GM12865 (cell line): ENCODE data around the gene PRKCE.

Source experiments
- DNase-seq: peaks from one replicate; pipeline ENCODE4 v3.0.0; 2010; ENCODE audit warnings: low read depth
- H3K4me3 ChIP-seq: 2 replicates; pipeline ENCODE4 v1.5.1; 2011; ENCODE audit warnings: mild to moderate bottlenecking, low read depth, low read length, control low read depth
- CTCF ChIP-seq: IDR thresholded peaks from 2 replicates; pipeline ENCODE4 v1.5.1; 2011; ENCODE audit warnings: low read length, control low read depth, low read depth, inconsistent platforms; ENCODE audit not compliant: insufficient read depth; ENCODE audit errors: missing control alignments

PRKCE gene

DNA sequence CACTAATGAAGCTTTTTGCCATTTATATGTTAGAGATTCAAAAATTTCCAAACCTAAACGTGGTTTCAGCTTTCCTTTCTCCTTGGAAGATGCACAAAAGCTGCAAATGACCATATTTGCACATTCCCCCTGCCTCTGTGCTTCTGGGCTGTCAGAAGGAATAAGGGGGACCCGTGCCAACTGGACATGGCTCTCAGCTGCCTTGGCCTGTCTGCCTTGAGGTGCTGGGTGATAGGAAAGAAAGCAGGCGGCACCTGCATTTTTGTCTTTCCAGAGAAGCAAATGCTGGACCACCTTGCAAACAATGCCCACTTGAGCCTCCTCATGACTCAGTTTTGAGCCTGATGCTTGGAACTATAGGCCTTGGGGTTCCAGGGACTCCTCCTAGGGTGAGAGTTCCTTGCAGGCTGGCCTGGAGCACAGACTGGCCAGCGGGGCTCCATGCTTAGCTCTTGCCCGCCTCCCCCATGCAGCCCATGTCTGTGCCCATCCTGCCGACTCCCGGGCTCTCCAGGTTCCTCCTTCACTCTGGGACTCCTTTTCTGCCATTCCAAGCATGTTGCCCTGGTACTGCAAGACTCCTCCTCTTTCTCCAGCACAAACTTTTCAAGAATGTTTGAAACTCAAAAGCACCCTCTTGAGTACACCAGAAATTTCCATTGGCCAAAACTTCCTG is 536.7 kb downstream of the PRKCE start:
- no peak overlapping the region for H3K4me3 ChIP-seq
- no peak for DNase-seq
- TF ChIP-seq CTCF = no peak

GRCh38 chr2:46193356-46193755 is 541.9 kb downstream of the PRKCE start:
- DNase-seq = no peak
- no peak overlapping the region for H3K4me3 ChIP-seq
- no peak for TF ChIP-seq CTCF

- no peak for DNase-seq
- no peak overlapping the region for H3K4me3 ChIP-seq
Observed at GRCh38 chr2:46193855-46194254, 542.4 kb downstream of the PRKCE start.

GRCh38 chr2:46194856-46195255 is 543.4 kb downstream of the PRKCE start:
- no peak overlapping the region for H3K4me3 ChIP-seq
- TF ChIP-seq CTCF = no peak
- DNase-seq = no peak

More at GRCh38 chr2:46193855-46194254, 542.4 kb downstream of the PRKCE start:
- no peak for TF ChIP-seq CTCF

DNA sequence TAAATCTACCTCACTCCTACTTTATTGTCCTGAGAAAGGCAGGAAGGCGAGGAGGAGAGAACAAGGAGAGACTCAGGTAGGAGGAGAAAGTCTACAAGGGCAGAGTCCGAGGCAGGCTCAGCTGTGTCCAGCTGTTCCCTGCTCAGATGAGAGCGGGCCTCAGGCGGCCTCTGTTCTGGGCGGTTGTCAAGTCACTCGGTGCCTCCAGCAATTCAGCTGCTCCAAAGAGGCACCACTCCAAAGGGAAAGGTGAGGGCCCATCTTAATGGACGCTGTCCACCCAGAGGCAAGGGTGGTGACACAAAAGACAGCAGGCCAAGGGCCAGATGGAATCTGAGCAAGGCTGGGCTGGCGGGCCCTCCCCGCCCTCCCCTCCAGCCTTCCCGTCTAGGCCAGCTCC is 544.3 kb downstream of the PRKCE start:
- no peak for DNase-seq
- H3K4me3 ChIP-seq = no peak overlapping the region
- TF ChIP-seq CTCF = no peak

GRCh38 chr2:46196871-46197462 is 545.5 kb downstream of the PRKCE start:
- no peak for DNase-seq
- H3K4me3 ChIP-seq = no peak overlapping the region
- TF ChIP-seq CTCF = no peak

- no peak for DNase-seq
- no peak for TF ChIP-seq CTCF
- no peak overlapping the region for H3K4me3 ChIP-seq
Observed at GRCh38 chr2:46197672-46198071, 546.2 kb downstream of the PRKCE start.
